Keratinocyte (primary cell): ENCODE data around the gene ANXA7.

ENCODE experiments used
- EZH2 ChIP-seq: IDR thresholded peaks from one replicate; pipeline ENCODE4 v1.6.1; 2012; ENCODE audit warnings: inconsistent platforms, mild to moderate bottlenecking, low read length, moderate library complexity
- TF ChIP-seq, protein P1 (sequence below), 3 experiments: IDR thresholded peaks in 1 of 3; conservative IDR thresholded peaks in 1 of 3; optimal IDR thresholded peaks in 1 of 3; 2 replicates in 2 of 3; 3 replicates in 1 of 3; pipeline versions ENCODE3 to v1.5.1; 2011; ENCODE audit warnings: low read length in 3 of 3, mild to moderate bottlenecking in 3 of 3, moderate library complexity in 2 of 3, control low read depth in 1 of 3, inconsistent platforms in 1 of 3; ENCODE audit not compliant: insufficient read depth in 2 of 3; ENCODE audit errors: extremely low read depth in 1 of 3

DNA sequence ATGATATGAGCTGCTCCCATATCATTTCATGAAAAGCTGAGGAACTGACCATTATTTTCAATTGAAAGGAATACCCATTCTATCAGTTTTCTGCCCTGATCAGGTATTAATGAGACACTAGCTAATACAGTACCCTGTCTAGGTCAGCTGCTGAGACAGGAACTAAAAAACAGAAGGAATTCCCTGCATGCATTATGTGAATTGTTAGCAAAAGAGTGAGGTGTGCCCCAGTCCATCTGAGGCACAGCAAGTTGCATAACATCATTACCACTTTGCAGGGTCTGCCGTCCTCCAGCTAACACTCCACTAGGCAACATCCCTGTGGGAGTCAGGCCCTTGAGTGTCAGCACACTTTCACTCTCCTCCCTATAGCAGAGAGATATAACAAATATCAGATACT is 30.6 kb upstream of the ANXA7 start:
- TF ChIP-seq, protein P1, sequence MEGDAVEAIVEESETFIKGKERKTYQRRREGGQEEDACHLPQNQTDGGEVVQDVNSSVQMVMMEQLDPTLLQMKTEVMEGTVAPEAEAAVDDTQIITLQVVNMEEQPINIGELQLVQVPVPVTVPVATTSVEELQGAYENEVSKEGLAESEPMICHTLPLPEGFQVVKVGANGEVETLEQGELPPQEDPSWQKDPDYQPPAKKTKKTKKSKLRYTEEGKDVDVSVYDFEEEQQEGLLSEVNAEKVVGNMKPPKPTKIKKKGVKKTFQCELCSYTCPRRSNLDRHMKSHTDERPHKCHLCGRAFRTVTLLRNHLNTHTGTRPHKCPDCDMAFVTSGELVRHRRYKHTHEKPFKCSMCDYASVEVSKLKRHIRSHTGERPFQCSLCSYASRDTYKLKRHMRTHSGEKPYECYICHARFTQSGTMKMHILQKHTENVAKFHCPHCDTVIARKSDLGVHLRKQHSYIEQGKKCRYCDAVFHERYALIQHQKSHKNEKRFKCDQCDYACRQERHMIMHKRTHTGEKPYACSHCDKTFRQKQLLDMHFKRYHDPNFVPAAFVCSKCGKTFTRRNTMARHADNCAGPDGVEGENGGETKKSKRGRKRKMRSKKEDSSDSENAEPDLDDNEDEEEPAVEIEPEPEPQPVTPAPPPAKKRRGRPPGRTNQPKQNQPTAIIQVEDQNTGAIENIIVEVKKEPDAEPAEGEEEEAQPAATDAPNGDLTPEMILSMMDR (optimal IDR thresholded peaks at IDR 0.05 in 1 of 3, IDR thresholded peaks at IDR 0.05 in 1 of 3, conservative IDR thresholded peaks at IDR 0.05 in 1 of 3; ENCODE audit: extremely low read depth in 1 of 3, insufficient read depth in 2 of 3, low read length in 3 of 3) = no peak
- no peak for TF ChIP-seq EZH2
